Measurements from ENCODE around the gene FAAP100.

- TF ChIP-seq YY1 (IDR thresholded peaks at IDR 0.05; ENCODE audit: insufficient read depth, insufficient read length) (no peak), ZNF274 (IDR thresholded peaks at IDR 0.05; ENCODE audit: low read depth, low read length) (no peak), SUZ12 (IDR thresholded peaks at IDR 0.05; ENCODE audit: extremely low read depth, insufficient read depth, insufficient read length) (no peak)
Measured at GRCh38 chr17:81545160-81545949, 6.8 kb downstream of the FAAP100 start.
